Hypothalamus (tissue), 51 donors: ENCODE results near the gene PLAGL1.

Experiments
- DNase-seq, 51 donors: peaks; one replicate each; lab custom pipeline; 2025; lab: John Stamatoyannopoulos, UW

The PLAGL1 gene

GRCh38 chr6:143967706-143968376 lies 40.2 kb downstream of the PLAGL1 start:
- no peak for DNase-seq

- DNase-seq = no peak
Measured at GRCh38 chr6:143966312-143966711, 41.7 kb downstream of the PLAGL1 start.

GRCh38 chr6:143965503-143966171 lies 42.4 kb downstream of the PLAGL1 start:
- no peak for DNase-seq

GRCh38 chr6:143964674-143965081 lies 43.4 kb downstream of the PLAGL1 start:
- no peak for DNase-seq

- DNase-seq = no peak
Measured at GRCh38 chr6:143963158-143963919, 44.7 kb downstream of the PLAGL1 start.

GRCh38 chr6:143961886-143962878 lies 45.9 kb downstream of the PLAGL1 start:
- no peak for DNase-seq

GRCh38 chr6:143961066-143961465 lies 47.0 kb downstream of the PLAGL1 start:
- no peak for DNase-seq

GRCh38 chr6:143959927-143960326 lies 48.1 kb downstream of the PLAGL1 start:
- DNase-seq = no peak

- no peak for DNase-seq
Measured at GRCh38 chr6:143958839-143959399, 49.1 kb downstream of the PLAGL1 start.

GRCh38 chr6:143957679-143958274 lies 50.3 kb downstream of the PLAGL1 start:
- no peak for DNase-seq

GRCh38 chr6:143955971-143956370 lies 52.1 kb downstream of the PLAGL1 start:
- no peak for DNase-seq

- no peak for DNase-seq
Measured at GRCh38 chr6:143953922-143954321, 54.1 kb downstream of the PLAGL1 start.

- no peak for DNase-seq
Measured at GRCh38 chr6:143952947-143953701, 54.9 kb downstream of the PLAGL1 start.

GRCh38 chr6:143952060-143952778 lies 55.8 kb downstream of the PLAGL1 start:
- no peak for DNase-seq

- DNase-seq = no peak
Measured at GRCh38 chr6:143950875-143951274, 57.2 kb downstream of the PLAGL1 start.

GRCh38 chr6:143949962-143950361 lies 58.1 kb downstream of the PLAGL1 start:
- no peak for DNase-seq

GRCh38 chr6:143949535-143949934 lies 58.5 kb downstream of the PLAGL1 start:
- DNase-seq = no peak

- DNase-seq = no peak
Measured at GRCh38 chr6:143948208-143948607, 59.9 kb downstream of the PLAGL1 start.
